Measurements from ENCODE around the gene SLC38A8. TPM values are rescaled to one million over a fixed set of nuclear protein-coding genes. Genes with fewer than 3 reads are reported as not detected.

SLC38A8 gene
- polyA plus RNA-seq, 2 of the 4 experiments (the other 2 are of a cell fraction): not detected

- H3K4me1 ChIP-seq: no peaks in the 10 kb centered on the region
- H3K4me3 ChIP-seq: no peak overlapping the region
- no peak overlapping the region for H3K27ac ChIP-seq
- no peaks in the 10 kb centered on the region; the same call in 2 of the 3 replicates for H3K9me3 ChIP-seq
- FAIRE-seq (no peak), DNase-seq (ENCODE audit: low read depth in 1 of 2, low spot score in 1 of 2) (no peak), ATAC-seq (no peak; a peak in 1 of 6 replicates)
- ChIA-PET POLR2A (no interaction called here), CTCF (interaction anchor here (0.8 kb wide), 2 partner anchors 9 to 81 kb away, joined by 3 to 5 read pairs; no protein-coding TSS in a partner anchor)
- WGBS (ENCODE audit: missing lambda C conversion rate): 60% methylated on average over 12 of the region's 12 CpGs
- H3K4me2 ChIP-seq: no peak overlapping the region
- TF ChIP-seq TP53 (CRISPR knock-in tag; IDR thresholded peaks at IDR 0.05) (no peak), HDAC2 (IDR thresholded peaks at IDR 0.05) (no peak), HOXB5 (CRISPR knock-in tag; IDR thresholded peaks at IDR 0.05) (no peak), RNF2 (IDR thresholded peaks at IDR 0.05; ENCODE audit: borderline replicate concordance, low read depth) (no peak), RAD21 (conservative IDR thresholded peaks at IDR 0.05 in 1 of 2, IDR thresholded peaks at IDR 0.05 in 1 of 2) (no peak)
Measured at GRCh38 chr16:84034516-84034915, 8.1 kb downstream of the SLC38A8 start.

- CTCF ChIA-PET: no interaction called here
- POLR2A ChIA-PET: no interaction called here
- Histone ChIP-seq H3K9me3 (no peaks in the 10 kb centered on the region; the same call in 2 of the 3 replicates), H3K27ac (no peak overlapping the region), H3K4me1 (no peaks in the 10 kb centered on the region), H3K4me3 (no peak overlapping the region), H3K4me2 (no peak overlapping the region)
- FAIRE-seq (no peak), DNase-seq (ENCODE audit: low read depth in 1 of 2, low spot score in 1 of 2) (no peak), ATAC-seq (no peak)
- no peak for TF ChIP-seq ZSCAN20 (CRISPR knock-in tag; IDR thresholded peaks at IDR 0.05)
- no peak for TF ChIP-seq TFCP2L1 (CRISPR knock-in tag; IDR thresholded peaks at IDR 0.05)
- TF ChIP-seq BCL3 (IDR thresholded peaks at IDR 0.05): no peak
- no peak for TF ChIP-seq RARB (CRISPR knock-in tag; IDR thresholded peaks at IDR 0.05)
- TF ChIP-seq FOXS1 (CRISPR knock-in tag; IDR thresholded peaks at IDR 0.05): no peak
- no peak for TF ChIP-seq EP300 (IDR thresholded peaks at IDR 0.05)
- TF ChIP-seq RAD21 (conservative IDR thresholded peaks at IDR 0.05 in 1 of 2, IDR thresholded peaks at IDR 0.05 in 1 of 2): no peak
- TF ChIP-seq TP53 (CRISPR knock-in tag; IDR thresholded peaks at IDR 0.05): no peak
- no peak for TF ChIP-seq HES2 (IDR thresholded peaks at IDR 0.05)
- no peak for TF ChIP-seq FOSL2 (IDR thresholded peaks at IDR 0.05)
- TF ChIP-seq FOSL2 (CRISPR knock-in tag; IDR thresholded peaks at IDR 0.05): no peak
- TF ChIP-seq PBX3 (IDR thresholded peaks at IDR 0.05): no peak
- no peak for TF ChIP-seq CBX2 (IDR thresholded peaks at IDR 0.05; ENCODE audit: borderline replicate concordance, low read depth)
- TF ChIP-seq EHF (CRISPR knock-in tag; IDR thresholded peaks at IDR 0.05): no peak
- 50% methylated on average over 16 of the region's 25 CpGs for WGBS (ENCODE audit: missing lambda C conversion rate)
Measured at GRCh38 chr16:84033251-84034195, 9.1 kb downstream of the SLC38A8 start.

GRCh38 chr16:84032458-84033178 lies 10.0 kb downstream of the SLC38A8 start:
- H3K4me3 ChIP-seq: no peak overlapping the region
- 58% methylated on average over 15 of the region's 15 CpGs for WGBS (ENCODE audit: missing lambda C conversion rate)
- no peak for FAIRE-seq
- ATAC-seq: no peak
- POLR2A ChIA-PET: no interaction called here
- CTCF ChIA-PET: interaction anchor here (0.7 kb wide), 1 partner anchor 133 kb away, joined by 3 read pairs; no protein-coding TSS in a partner anchor
- no peaks in the 10 kb centered on the region; the same call in 2 of the 3 replicates for H3K9me3 ChIP-seq
- H3K4me2 ChIP-seq: no peak overlapping the region
- DNase-seq (ENCODE audit: low read depth in 1 of 2, low spot score in 1 of 2): no peak
- H3K27ac ChIP-seq: no peak overlapping the region
- no peaks in the 10 kb centered on the region for H3K4me1 ChIP-seq
- TF ChIP-seq PBX3 (IDR thresholded peaks at IDR 0.05) (no peak), EHF (CRISPR knock-in tag; IDR thresholded peaks at IDR 0.05) (no peak), HDAC2 (IDR thresholded peaks at IDR 0.05) (no peak), POLR2AphosphoS2 (conservative IDR thresholded peaks at IDR 0.05; ENCODE audit: low read length) (no peak), JUN (IDR thresholded peaks at IDR 0.05) (no peak), GATA3 (IDR thresholded peaks at IDR 0.05; ENCODE audit: borderline replicate concordance) (no peak), JUNB (IDR thresholded peaks at IDR 0.05) (no peak), BHLHE40 (IDR thresholded peaks at IDR 0.05; ENCODE audit: low read depth, low read length) (no peak), SREBF2 (IDR thresholded peaks at IDR 0.05) (no peak), HMGXB4 (CRISPR knock-in tag; IDR thresholded peaks at IDR 0.05; ENCODE audit: borderline replicate concordance) (no peak), FOSB (CRISPR knock-in tag; IDR thresholded peaks at IDR 0.05) (no peak), HOXB5 (CRISPR knock-in tag; IDR thresholded peaks at IDR 0.05) (no peak), CBX2 (IDR thresholded peaks at IDR 0.05; ENCODE audit: borderline replicate concordance, low read depth) (no peak), CEBPB (IDR thresholded peaks at IDR 0.05) (no peak)
